ENCODE measurements around the gene EFCAB6. TPM values are rescaled to one million over a fixed set of nuclear protein-coding genes. Genes with fewer than 3 reads are reported as not detected.

Gene EFCAB6
- total RNA-seq, 1 experiment from 2014 or later, result 0.21 TPM

DNA sequence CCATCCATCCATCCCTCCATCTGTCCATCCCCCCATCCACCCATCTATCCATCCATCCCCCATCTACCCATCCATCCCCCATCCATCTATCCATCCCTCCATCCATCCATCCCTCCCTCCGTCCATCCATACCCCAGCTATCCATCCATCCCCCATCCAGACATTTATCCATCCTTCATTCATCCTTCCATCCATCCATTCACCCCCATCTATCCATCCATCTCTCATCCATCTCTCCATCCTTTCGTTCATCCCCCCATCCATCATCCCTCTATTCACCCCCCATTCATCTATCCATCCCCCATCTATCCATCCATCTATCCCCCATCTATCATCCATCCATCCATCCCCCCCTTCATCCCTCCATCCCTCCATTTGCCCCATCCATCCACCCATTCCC is 302.8 kb downstream of the EFCAB6 start:
- TF ChIP-seq SIN3A (IDR thresholded peaks at IDR 0.05; ENCODE audit: borderline replicate concordance, insufficient read depth, low read depth, low read length), result no peak
- TF ChIP-seq POLR2AphosphoS5 (IDR thresholded peaks at IDR 0.05; ENCODE audit: low read depth, low read length), result no peak
- TF ChIP-seq, protein P1, sequence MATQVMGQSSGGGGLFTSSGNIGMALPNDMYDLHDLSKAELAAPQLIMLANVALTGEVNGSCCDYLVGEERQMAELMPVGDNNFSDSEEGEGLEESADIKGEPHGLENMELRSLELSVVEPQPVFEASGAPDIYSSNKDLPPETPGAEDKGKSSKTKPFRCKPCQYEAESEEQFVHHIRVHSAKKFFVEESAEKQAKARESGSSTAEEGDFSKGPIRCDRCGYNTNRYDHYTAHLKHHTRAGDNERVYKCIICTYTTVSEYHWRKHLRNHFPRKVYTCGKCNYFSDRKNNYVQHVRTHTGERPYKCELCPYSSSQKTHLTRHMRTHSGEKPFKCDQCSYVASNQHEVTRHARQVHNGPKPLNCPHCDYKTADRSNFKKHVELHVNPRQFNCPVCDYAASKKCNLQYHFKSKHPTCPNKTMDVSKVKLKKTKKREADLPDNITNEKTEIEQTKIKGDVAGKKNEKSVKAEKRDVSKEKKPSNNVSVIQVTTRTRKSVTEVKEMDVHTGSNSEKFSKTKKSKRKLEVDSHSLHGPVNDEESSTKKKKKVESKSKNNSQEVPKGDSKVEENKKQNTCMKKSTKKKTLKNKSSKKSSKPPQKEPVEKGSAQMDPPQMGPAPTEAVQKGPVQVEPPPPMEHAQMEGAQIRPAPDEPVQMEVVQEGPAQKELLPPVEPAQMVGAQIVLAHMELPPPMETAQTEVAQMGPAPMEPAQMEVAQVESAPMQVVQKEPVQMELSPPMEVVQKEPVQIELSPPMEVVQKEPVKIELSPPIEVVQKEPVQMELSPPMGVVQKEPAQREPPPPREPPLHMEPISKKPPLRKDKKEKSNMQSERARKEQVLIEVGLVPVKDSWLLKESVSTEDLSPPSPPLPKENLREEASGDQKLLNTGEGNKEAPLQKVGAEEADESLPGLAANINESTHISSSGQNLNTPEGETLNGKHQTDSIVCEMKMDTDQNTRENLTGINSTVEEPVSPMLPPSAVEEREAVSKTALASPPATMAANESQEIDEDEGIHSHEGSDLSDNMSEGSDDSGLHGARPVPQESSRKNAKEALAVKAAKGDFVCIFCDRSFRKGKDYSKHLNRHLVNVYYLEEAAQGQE (IDR thresholded peaks at IDR 0.05; ENCODE audit: insufficient read depth in 1 of 2, low read depth in 2 of 2, low read length in 1 of 2), result no peak
- TF ChIP-seq, protein P2, sequence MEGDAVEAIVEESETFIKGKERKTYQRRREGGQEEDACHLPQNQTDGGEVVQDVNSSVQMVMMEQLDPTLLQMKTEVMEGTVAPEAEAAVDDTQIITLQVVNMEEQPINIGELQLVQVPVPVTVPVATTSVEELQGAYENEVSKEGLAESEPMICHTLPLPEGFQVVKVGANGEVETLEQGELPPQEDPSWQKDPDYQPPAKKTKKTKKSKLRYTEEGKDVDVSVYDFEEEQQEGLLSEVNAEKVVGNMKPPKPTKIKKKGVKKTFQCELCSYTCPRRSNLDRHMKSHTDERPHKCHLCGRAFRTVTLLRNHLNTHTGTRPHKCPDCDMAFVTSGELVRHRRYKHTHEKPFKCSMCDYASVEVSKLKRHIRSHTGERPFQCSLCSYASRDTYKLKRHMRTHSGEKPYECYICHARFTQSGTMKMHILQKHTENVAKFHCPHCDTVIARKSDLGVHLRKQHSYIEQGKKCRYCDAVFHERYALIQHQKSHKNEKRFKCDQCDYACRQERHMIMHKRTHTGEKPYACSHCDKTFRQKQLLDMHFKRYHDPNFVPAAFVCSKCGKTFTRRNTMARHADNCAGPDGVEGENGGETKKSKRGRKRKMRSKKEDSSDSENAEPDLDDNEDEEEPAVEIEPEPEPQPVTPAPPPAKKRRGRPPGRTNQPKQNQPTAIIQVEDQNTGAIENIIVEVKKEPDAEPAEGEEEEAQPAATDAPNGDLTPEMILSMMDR (IDR thresholded peaks at IDR 0.05), result no peak
- TF ChIP-seq TCF7L2 (IDR thresholded peaks at IDR 0.05; ENCODE audit: low read depth, low read length), result no peak
- no peak overlapping the region for H3K27ac ChIP-seq (ENCODE audit: low read length)
- no peak for ATAC-seq
- POLR2A ChIA-PET, result no interaction called here
- intact Hi-C loops (cut with micrococcal nuclease; ENCODE audit: unreplicated experiment) (no loop called here), in situ Hi-C loops (cut with HindIII; ENCODE audit: low pct_unique_long_range_greater_than_20kb, low sequenced_read_pairs) (no loop called here)
- no peaks in the 10 kb centered on the region for H3K9me3 ChIP-seq (ENCODE audit: control insufficient read depth, insufficient read depth, low read depth, low read length)
- H3K4me1 ChIP-seq (ENCODE audit: control insufficient read depth, insufficient read depth, low read length), result no peaks in the 10 kb centered on the region
- CTCF ChIA-PET, result no interaction called here
- H3K27me3 ChIP-seq (ENCODE audit: control insufficient read depth, insufficient read depth, low read length), result no peaks in the 10 kb centered on the region
- DNase-seq (ENCODE audit: low read depth, low spot score), result no peak
- H3K4me3 ChIP-seq (ENCODE audit: low read depth in 2 of 2, low read length in 2 of 2), result no peak overlapping the region
- BruUV-seq (replicated peaks), result no TSS peak
- H3K36me3 ChIP-seq (ENCODE audit: control insufficient read depth, insufficient read depth, low read length), result no peaks in the 10 kb centered on the region

DNA sequence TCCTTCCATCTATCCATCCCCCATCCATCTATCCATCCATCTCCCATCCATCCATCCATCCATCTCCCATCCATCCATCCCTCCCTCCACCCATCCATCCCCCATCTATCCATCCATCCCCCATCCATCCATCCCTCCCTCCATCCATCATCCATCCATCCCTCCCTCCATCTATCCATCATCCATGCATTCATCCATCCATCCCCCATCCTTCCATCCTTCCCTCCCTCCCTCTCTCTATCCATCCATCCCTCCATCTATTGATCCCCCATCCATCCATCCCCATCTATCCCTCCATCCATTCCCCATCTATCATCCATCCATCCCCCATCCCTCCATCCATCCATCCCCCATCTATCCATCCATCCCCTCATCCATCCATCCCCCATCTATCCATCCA is 303.6 kb downstream of the EFCAB6 start:
- Histone ChIP-seq H3K36me3 (ENCODE audit: control insufficient read depth, insufficient read depth, low read length) (no peaks in the 10 kb centered on the region), H3K27ac (ENCODE audit: low read length) (no peak overlapping the region), H3K4me3 (ENCODE audit: low read depth in 2 of 2, low read length in 2 of 2) (no peak overlapping the region), H3K9me3 (ENCODE audit: control insufficient read depth, insufficient read depth, low read depth, low read length) (no peaks in the 10 kb centered on the region), H3K27me3 (ENCODE audit: control insufficient read depth, insufficient read depth, low read length) (no peaks in the 10 kb centered on the region), H3K4me1 (ENCODE audit: control insufficient read depth, insufficient read depth, low read length) (no peaks in the 10 kb centered on the region)
- ChIA-PET POLR2A (no interaction called here), CTCF (no interaction called here)
- TF ChIP-seq, protein P2 (IDR thresholded peaks at IDR 0.05), result no peak
- no peak for TF ChIP-seq POLR2AphosphoS5 (IDR thresholded peaks at IDR 0.05; ENCODE audit: low read depth, low read length)
- TF ChIP-seq TCF7L2 (IDR thresholded peaks at IDR 0.05; ENCODE audit: low read depth, low read length), result no peak
- TF ChIP-seq SIN3A (IDR thresholded peaks at IDR 0.05; ENCODE audit: borderline replicate concordance, insufficient read depth, low read depth, low read length), result no peak
- TF ChIP-seq, protein P1 (IDR thresholded peaks at IDR 0.05; ENCODE audit: insufficient read depth in 1 of 2, low read depth in 2 of 2, low read length in 1 of 2), result no peak
- DNase-seq (ENCODE audit: low read depth, low spot score) (no peak), ATAC-seq (no peak)
- in situ Hi-C loops (cut with HindIII; ENCODE audit: low pct_unique_long_range_greater_than_20kb, low sequenced_read_pairs) (no loop called here), intact Hi-C loops (cut with micrococcal nuclease; ENCODE audit: unreplicated experiment) (no loop called here)
- BruUV-seq (replicated peaks), result no TSS peak
